ENCODE measurements around the gene RASSF5. TPM values are rescaled to one million over a fixed set of nuclear protein-coding genes. Genes with fewer than 3 reads are reported as not detected.

Gene RASSF5
- total and polyA plus RNA-seq, 12 donors = 0.90 to 26.0 (median 6.4) TPM

GRCh38 chr1:206518743-206519142 is 11.4 kb downstream of the RASSF5 start:
- DNase-seq (no peak), ATAC-seq (no peak)
- WGBS, 2 donors = 87 to 92% methylated on average over 6 of the region's 6 CpGs
- H3K4me3 ChIP-seq = no peak overlapping the region
- no peaks in the 10 kb centered on the region for H3K9me3 ChIP-seq
- H3K36me3 ChIP-seq = no peaks in the 10 kb centered on the region
- peaks cover 0 to 4% (median 0%) of the 10 kb centered on the region in 7 donors for H3K27me3 ChIP-seq
- no peak overlapping the region for H3K27ac ChIP-seq
- peaks cover 0 to 26% (median 6%) of the 10 kb centered on the region in 9 donors for H3K4me1 ChIP-seq
- TF ChIP-seq CTCF (IDR thresholded peaks at IDR 0.05) = no peak
- intact Hi-C loops (cut with DNase I) = no loop called here

- DNase-seq (no peak), ATAC-seq (no peak)
- H3K4me1 ChIP-seq = peaks cover 0 to 13% (median 0%) of the 10 kb centered on the region in 9 donors
- intact Hi-C loops (cut with DNase I) = no loop called here
- H3K9me3 ChIP-seq = no peaks in the 10 kb centered on the region
- H3K27ac ChIP-seq = no peak overlapping the region
- no peaks in the 10 kb centered on the region for H3K36me3 ChIP-seq
- H3K27me3 ChIP-seq = peaks cover 0 to 4% (median 0%) of the 10 kb centered on the region in 7 donors
- TF ChIP-seq CTCF (IDR thresholded peaks at IDR 0.05) = no peak
- H3K4me3 ChIP-seq = no peak overlapping the region
- WGBS, 2 donors = 69 to 70% methylated on average over 5 of the region's 5 CpGs
These were observed 13.8 kb downstream of the RASSF5 start for GRCh38 chr1:206521127-206521526.

- no peaks in the 10 kb centered on the region for H3K36me3 ChIP-seq
- H3K4me3 ChIP-seq = no peak overlapping the region
- H3K27me3 ChIP-seq = peaks cover 0 to 4% (median 0%) of the 10 kb centered on the region in 7 donors
- no peaks in the 10 kb centered on the region for H3K9me3 ChIP-seq
- WGBS, 2 donors = 55 to 62% methylated on average over 8 of the region's 8 CpGs
- TF ChIP-seq CTCF (IDR thresholded peaks at IDR 0.05) = no peak
- ATAC-seq (peak in 6 of 8 donors; percentile 34 to 81 (median 67)), DNase-seq (no peak)
- intact Hi-C loops (cut with DNase I) = no loop called here
- H3K4me1 ChIP-seq = peaks cover 0 to 13% (median 0%) of the 10 kb centered on the region in 9 donors
- H3K27ac ChIP-seq = no peak overlapping the region
These were observed 14.5 kb downstream of the RASSF5 start for GRCh38 chr1:206521694-206522402.

GRCh38 chr1:206524739-206525364 is 17.5 kb downstream of the RASSF5 start:
- TF ChIP-seq CTCF (IDR thresholded peaks at IDR 0.05) = no peak
- ATAC-seq = no peak
- 74 to 84% methylated on average over 5 of the region's 5 CpGs for WGBS, 2 donors

More at GRCh38 chr1:206524739-206525364, 17.5 kb downstream of the RASSF5 start:
- H3K4me1 ChIP-seq = peaks cover 0 to 13% (median 0%) of the 10 kb centered on the region in 9 donors
- no peaks in the 10 kb centered on the region for H3K9me3 ChIP-seq
- H3K27me3 ChIP-seq = no peaks in the 10 kb centered on the region
- DNase-seq = no peak
- intact Hi-C loops (cut with DNase I) = no loop called here
- H3K4me3 ChIP-seq = no peak overlapping the region
- H3K27ac ChIP-seq = no peak overlapping the region
- H3K36me3 ChIP-seq = no peaks in the 10 kb centered on the region

Measured in heart right ventricle (tissue), 16 donors.